Measurements from ENCODE around the gene PDLIM1.

PDLIM1 gene

DNA sequence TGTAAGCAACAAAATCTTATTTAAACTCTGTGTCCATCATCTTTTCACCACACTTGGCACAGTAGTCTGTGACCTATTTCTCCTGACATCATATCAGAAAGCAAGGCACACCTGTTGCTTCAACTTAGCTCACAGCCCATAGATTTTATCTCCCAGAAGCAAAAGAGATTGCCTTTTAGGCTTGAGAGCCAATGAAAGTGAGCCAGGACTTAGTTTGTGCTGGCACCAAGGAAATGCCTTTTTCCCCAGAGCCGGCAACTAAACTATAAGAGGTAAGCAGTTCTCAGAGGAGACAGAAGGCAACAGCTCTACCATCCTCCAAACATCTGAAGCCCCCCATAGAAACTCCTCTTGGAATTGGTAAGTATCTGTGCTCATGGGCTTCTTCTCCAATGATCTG is 96.9 kb downstream of the PDLIM1 start, which contains the start of gene ACSM6:
TSS of gene ACSM6 (plus strand) at position 295 of the 400 bp plus-strand sequence. CDS start 248 bp downstream, outside the sequence.
- TF ChIP-seq, protein P1, sequence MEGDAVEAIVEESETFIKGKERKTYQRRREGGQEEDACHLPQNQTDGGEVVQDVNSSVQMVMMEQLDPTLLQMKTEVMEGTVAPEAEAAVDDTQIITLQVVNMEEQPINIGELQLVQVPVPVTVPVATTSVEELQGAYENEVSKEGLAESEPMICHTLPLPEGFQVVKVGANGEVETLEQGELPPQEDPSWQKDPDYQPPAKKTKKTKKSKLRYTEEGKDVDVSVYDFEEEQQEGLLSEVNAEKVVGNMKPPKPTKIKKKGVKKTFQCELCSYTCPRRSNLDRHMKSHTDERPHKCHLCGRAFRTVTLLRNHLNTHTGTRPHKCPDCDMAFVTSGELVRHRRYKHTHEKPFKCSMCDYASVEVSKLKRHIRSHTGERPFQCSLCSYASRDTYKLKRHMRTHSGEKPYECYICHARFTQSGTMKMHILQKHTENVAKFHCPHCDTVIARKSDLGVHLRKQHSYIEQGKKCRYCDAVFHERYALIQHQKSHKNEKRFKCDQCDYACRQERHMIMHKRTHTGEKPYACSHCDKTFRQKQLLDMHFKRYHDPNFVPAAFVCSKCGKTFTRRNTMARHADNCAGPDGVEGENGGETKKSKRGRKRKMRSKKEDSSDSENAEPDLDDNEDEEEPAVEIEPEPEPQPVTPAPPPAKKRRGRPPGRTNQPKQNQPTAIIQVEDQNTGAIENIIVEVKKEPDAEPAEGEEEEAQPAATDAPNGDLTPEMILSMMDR (IDR thresholded peaks at IDR 0.05; ENCODE audit: control insufficient read depth, extremely low read depth, insufficient read depth) = no peak
- H3K4me3 ChIP-seq (ENCODE audit: low read depth, low read length) = no peak within 1 kb of the TSS
- no peak for DNase-seq (ENCODE audit: low read depth)

DNA sequence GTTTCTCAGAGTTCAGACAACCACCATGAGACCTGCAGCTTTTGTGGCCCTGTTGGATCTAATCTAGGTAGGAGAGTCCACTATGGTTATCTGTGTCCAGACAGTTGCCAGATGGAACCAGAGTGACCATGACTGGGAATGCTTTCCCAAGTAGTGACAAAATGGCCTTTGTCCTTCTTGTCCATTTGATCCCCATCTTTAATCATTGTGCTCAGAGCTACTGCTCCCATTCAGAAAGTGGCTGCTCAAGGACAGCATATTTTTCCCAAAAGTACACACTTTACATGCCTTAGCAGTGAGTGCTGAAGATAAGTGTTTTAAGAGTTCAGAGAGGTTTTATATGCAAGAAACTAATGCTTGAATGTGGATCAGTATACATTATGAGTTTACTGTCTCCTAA is 102.2 kb downstream of the PDLIM1 start:
- TF ChIP-seq, protein P1 (IDR thresholded peaks at IDR 0.05; ENCODE audit: control insufficient read depth, extremely low read depth, insufficient read depth) = no peak
- H3K4me3 ChIP-seq (ENCODE audit: low read depth, low read length) = no peak overlapping the region
- DNase-seq (ENCODE audit: low read depth) = no peak

DNA sequence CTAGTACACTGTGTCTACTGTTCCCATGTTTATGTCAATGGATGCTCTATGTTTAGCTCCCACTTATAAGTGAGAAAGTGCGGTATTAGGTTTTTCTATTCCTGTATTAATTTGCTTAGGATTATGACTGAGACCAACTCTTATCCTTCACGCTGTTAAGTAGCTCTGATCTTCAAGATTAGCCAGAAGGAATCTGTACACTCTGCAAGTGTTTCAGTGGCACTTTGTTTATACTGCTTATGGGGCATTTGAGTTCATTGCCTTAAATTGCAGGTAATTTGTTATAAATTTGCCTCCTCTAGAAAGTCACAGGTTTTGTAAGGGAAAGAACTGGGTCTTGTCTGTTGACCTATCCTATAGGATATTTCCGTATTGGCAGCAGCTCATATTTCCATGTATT is 103.2 kb downstream of the PDLIM1 start:
- TF ChIP-seq, protein P1 (IDR thresholded peaks at IDR 0.05; ENCODE audit: control insufficient read depth, extremely low read depth, insufficient read depth) = no peak
- no peak for DNase-seq (ENCODE audit: low read depth)
- H3K4me3 ChIP-seq (ENCODE audit: low read depth, low read length) = no peak overlapping the region

All from LNCaP clone FGC (cell line).